Suprapubic skin (tissue), 4 donors: ENCODE results near the gene INO80E.

Source experiments
- POLR2A ChIP-seq, 2 donors: fragments of 450-650 bp; IDR thresholded peaks; one replicate each; pipeline ENCODE4 v1.6.1; 2017; ENCODE audit warnings: antibody characterized with exemption in 2 of 2, mild to moderate bottlenecking in 2 of 2, moderate library complexity in 2 of 2
- POLR2AphosphoS5 ChIP-seq, 3 donors: sonication (generic); formaldehyde crosslinking; IDR thresholded peaks; one replicate each; pipeline ENCODE4 v1.6.1; 2017; ENCODE audit warnings: antibody characterized with exemption in 3 of 3
- TF ChIP-seq, protein P1 (sequence below), 2 donors: fragments of 200-600 bp in 1 of 2; fragments of 450-650 bp in 1 of 2; sonication (generic) in 1 of 2; IDR thresholded peaks; one replicate each; pipeline ENCODE4 v1.5.1; 2016 to 2019; ENCODE audit warnings: antibody characterized with exemption in 2 of 2, mild to moderate bottlenecking in 1 of 2, moderate library complexity in 1 of 2

DNA sequence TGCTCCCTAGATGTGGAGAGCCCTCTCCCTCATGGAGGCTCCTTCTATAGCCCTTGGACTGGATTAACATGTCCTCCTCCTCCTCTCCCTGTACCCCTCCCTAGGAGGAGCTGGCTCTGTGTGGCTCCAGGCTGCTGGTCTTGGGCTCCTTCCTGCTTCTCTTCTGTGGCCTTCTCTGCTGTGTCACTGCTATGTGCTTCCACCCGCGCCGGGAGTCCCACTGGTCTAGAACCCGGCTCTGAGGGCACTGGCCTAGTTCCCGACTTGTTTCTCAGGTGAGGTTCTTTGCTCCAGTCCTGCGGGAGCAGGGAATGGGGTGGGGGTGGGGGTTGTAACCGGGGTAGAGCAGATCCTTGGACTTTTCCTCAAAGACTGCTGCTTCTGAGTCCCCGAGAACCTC is 24.7 kb upstream of the INO80E start:
- TF ChIP-seq, protein P1, sequence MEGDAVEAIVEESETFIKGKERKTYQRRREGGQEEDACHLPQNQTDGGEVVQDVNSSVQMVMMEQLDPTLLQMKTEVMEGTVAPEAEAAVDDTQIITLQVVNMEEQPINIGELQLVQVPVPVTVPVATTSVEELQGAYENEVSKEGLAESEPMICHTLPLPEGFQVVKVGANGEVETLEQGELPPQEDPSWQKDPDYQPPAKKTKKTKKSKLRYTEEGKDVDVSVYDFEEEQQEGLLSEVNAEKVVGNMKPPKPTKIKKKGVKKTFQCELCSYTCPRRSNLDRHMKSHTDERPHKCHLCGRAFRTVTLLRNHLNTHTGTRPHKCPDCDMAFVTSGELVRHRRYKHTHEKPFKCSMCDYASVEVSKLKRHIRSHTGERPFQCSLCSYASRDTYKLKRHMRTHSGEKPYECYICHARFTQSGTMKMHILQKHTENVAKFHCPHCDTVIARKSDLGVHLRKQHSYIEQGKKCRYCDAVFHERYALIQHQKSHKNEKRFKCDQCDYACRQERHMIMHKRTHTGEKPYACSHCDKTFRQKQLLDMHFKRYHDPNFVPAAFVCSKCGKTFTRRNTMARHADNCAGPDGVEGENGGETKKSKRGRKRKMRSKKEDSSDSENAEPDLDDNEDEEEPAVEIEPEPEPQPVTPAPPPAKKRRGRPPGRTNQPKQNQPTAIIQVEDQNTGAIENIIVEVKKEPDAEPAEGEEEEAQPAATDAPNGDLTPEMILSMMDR (IDR thresholded peaks at IDR 0.05) = no peak
- TF ChIP-seq POLR2A (IDR thresholded peaks at IDR 0.05) (no peak), POLR2AphosphoS5 (IDR thresholded peaks at IDR 0.05) (no peak)
